ENCODE results near the gene MBNL2. TPM values are rescaled to one million over a fixed set of nuclear protein-coding genes. Genes with fewer than 3 reads are reported as not detected.

Gene MBNL2
- total and polyA plus RNA-seq, 2 experiments from 2014 or later: 0.55 to 3.2 TPM

- TF ChIP-seq, protein P1, sequence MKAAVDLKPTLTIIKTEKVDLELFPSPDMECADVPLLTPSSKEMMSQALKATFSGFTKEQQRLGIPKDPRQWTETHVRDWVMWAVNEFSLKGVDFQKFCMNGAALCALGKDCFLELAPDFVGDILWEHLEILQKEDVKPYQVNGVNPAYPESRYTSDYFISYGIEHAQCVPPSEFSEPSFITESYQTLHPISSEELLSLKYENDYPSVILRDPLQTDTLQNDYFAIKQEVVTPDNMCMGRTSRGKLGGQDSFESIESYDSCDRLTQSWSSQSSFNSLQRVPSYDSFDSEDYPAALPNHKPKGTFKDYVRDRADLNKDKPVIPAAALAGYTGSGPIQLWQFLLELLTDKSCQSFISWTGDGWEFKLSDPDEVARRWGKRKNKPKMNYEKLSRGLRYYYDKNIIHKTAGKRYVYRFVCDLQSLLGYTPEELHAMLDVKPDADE (IDR thresholded peaks at IDR 0.05): no peak
- TF ChIP-seq EZH2phosphoT487 (IDR thresholded peaks at IDR 0.05; ENCODE audit: unreplicated experiment): no peak
- no peak for TF ChIP-seq POLR2AphosphoS5 (IDR thresholded peaks at IDR 0.05; ENCODE audit: low read depth)
- TF ChIP-seq, protein P2, sequence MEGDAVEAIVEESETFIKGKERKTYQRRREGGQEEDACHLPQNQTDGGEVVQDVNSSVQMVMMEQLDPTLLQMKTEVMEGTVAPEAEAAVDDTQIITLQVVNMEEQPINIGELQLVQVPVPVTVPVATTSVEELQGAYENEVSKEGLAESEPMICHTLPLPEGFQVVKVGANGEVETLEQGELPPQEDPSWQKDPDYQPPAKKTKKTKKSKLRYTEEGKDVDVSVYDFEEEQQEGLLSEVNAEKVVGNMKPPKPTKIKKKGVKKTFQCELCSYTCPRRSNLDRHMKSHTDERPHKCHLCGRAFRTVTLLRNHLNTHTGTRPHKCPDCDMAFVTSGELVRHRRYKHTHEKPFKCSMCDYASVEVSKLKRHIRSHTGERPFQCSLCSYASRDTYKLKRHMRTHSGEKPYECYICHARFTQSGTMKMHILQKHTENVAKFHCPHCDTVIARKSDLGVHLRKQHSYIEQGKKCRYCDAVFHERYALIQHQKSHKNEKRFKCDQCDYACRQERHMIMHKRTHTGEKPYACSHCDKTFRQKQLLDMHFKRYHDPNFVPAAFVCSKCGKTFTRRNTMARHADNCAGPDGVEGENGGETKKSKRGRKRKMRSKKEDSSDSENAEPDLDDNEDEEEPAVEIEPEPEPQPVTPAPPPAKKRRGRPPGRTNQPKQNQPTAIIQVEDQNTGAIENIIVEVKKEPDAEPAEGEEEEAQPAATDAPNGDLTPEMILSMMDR (conservative IDR thresholded peaks at IDR 0.05; ENCODE audit: low read depth in 2 of 2): no peak
- no peak for TF ChIP-seq CREB1 (CRISPR knock-in tag; IDR thresholded peaks at IDR 0.05; ENCODE audit: low read depth)
- no peak for TF ChIP-seq EZH2 (IDR thresholded peaks at IDR 0.05; ENCODE audit: low read depth, unreplicated experiment)
Measured at GRCh38 chr13:97319113-97319720, 97.1 kb downstream of the MBNL2 start (continued).

GRCh38 chr13:97321101-97321500 lies 99.0 kb downstream of the MBNL2 start:
- Mint-ChIP-seq H3K4me3 (no peak overlapping the region), H3K27me3 (ENCODE audit: insufficient read depth, low read depth, poor library complexity) (peaks cover 2% of the 10 kb centered on the region), H3K27ac (no peak overlapping the region), H3K9me3 (no peaks in the 10 kb centered on the region), H3K4me1 (peaks cover 20% of the 10 kb centered on the region), H3K36me3 (ENCODE audit: low read depth) (no peaks in the 10 kb centered on the region)
- Histone ChIP-seq H3K4me1 (ENCODE audit: insufficient read depth) (no peaks in the 10 kb centered on the region), H3K27ac (ENCODE audit: low read depth) (no peak overlapping the region), H3K27me3 (ENCODE audit: insufficient read depth) (no peaks in the 10 kb centered on the region), H3K4me2 (no peak overlapping the region), H3K9me2 (ENCODE audit: insufficient read depth) (no peaks in the 10 kb centered on the region), H2AFZ (no peak overlapping the region), H3F3A (replicated peaks; ENCODE audit: low read depth) (no peaks in the 10 kb centered on the region), H3K36me3 (ENCODE audit: insufficient read depth) (no peaks in the 10 kb centered on the region), H3K79me2 (replicated peaks; ENCODE audit: insufficient read depth) (no peaks in the 10 kb centered on the region), H4K20me1 (replicated peaks; ENCODE audit: insufficient read depth) (no peaks in the 10 kb centered on the region), H3K4me3 (no peak overlapping the region)
- ATAC-seq (no peak), DNase-seq (ENCODE audit: low spot score) (peak; percentile 34)
- TF ChIP-seq, protein P2 (conservative IDR thresholded peaks at IDR 0.05; ENCODE audit: low read depth in 2 of 2): no peak
- no peak for TF ChIP-seq JUNB (IDR thresholded peaks at IDR 0.05; ENCODE audit: unreplicated experiment)
